Esophagus squamous epithelium (tissue), 5 donors: ENCODE data around the gene PLPP4. TPM values are rescaled to one million over a fixed set of nuclear protein-coding genes. Genes with fewer than 3 reads are reported as not detected.

ENCODE experiments used
- DNase-seq: peaks from one replicate; lab custom pipeline; 2025; lab: John Stamatoyannopoulos, UW
- H3K27ac ChIP-seq, 4 donors: fragments of 200-600 bp; sonication (generic); one replicate each; pipeline ENCODE4 v1.5.1; 2016 to 2019; ENCODE audit warnings: mild to moderate bottlenecking in 1 of 4
- H3K27me3 ChIP-seq, 4 donors: fragments of 200-600 bp; sonication (generic); 1 replicate in 3 of 4; 2 replicates in 1 of 4; pipeline versions ENCODE4 v1.5.1 to v1.6.0; 2017 to 2021; ENCODE audit warnings: antibody characterized with exemption in 1 of 4
- H3K36me3 ChIP-seq, 3 donors: fragments of 200-600 bp; sonication (generic); one replicate each; pipeline ENCODE4 v1.5.1; 2016 to 2019
- H3K4me1 ChIP-seq, 3 donors: fragments of 200-600 bp; sonication (generic); one replicate each; pipeline ENCODE4 v1.5.1; 2017 to 2019
- H3K4me3 ChIP-seq, 4 donors: fragments of 200-600 bp; sonication (generic); 1 replicate in 3 of 4; 2 replicates in 1 of 4; pipeline ENCODE4 v1.5.1; 2016 to 2019; ENCODE audit warnings: mild to moderate bottlenecking in 2 of 4, moderate library complexity in 1 of 4
- H3K9me3 ChIP-seq, 3 donors: fragments of 200-600 bp; sonication (generic); one replicate each; pipeline ENCODE4 v1.5.1; 2016 to 2019
- CTCF ChIP-seq, 6 experiments: fragments of 450-650 bp in 4 of 6; fragments of 200-600 bp in 2 of 6; sonication (generic) in 2 of 6; IDR thresholded peaks; one replicate each; pipeline ENCODE4 v1.5.1; 2016 to 2019; ENCODE audit warnings: antibody characterized with exemption in 6 of 6, mild to moderate bottlenecking in 4 of 6, moderate library complexity in 4 of 6
- POLR2A ChIP-seq, 4 donors: fragments of 450-650 bp; IDR thresholded peaks; one replicate each; pipeline ENCODE4 v1.6.1; 2017; ENCODE audit warnings: antibody characterized with exemption in 4 of 4, mild to moderate bottlenecking in 4 of 4, moderate library complexity in 3 of 4
- WGBS, 2 donors: methylation state at CpG; one replicate each; pipeline ENCODE4 v1.1.5; 2018; 5-methylcytosine and 5-hydroxymethylcytosine counted together
- intact Hi-C: fragments of 100-400 bp; cut with DNase I; formaldehyde crosslinking; loops from one replicate; pipeline ENCODE4 v1.15.0; 2022
- total RNA-seq, 4 donors: library from RNA; depleted of rRNA; stranded (reverse); fragments of >200 nt; gene quantifications; one replicate each; pipeline ENCODE4 v1.1.0, GENCODE V29; 2016
- donor health status: DM: yes; HTN: yes; CAD: no.

Gene PLPP4
- total RNA-seq, 4 donors from 2014 or later: 0.38 to 0.49 TPM; not detected in 2

DNA sequence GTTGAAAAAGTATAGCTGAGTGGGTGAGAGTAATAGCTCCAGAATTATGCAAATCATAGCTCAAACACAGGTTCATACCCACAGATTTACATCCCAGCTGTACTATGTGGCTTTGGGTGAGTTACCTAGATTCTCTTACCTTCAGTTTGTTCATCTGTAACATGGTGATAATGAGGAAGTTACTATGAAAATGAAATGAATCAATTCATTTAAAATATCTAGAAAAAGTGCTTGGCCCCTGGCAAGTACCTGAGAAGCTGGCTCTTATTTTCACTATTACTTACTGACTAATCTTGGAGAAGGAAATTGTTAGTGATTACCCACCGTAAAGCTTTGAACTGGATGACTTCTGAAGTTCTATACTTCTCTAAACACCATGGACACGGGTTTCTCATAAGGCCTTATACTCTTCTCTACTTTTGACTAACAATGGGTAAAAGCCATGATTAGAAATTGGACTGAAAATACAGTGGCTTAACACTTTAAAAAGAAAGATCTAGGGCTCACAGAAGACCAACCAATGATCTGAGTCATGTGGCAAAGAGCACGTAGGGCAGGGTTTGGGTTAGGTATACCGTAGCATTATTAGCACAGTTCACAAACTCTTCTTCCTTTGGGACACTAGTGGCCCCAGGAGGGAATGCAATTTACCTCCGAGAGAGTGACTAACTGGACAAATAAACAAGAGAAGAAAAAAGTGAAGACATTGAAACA, 149.2 kb downstream of the PLPP4 start:
- Histone ChIP-seq H3K36me3 (no peaks in the 10 kb centered on the region), H3K4me1 (no peaks in the 10 kb centered on the region), H3K9me3 (no peaks in the 10 kb centered on the region), H3K27ac (no peak overlapping the region), H3K4me3 (no peak overlapping the region), H3K27me3 (no peaks in the 10 kb centered on the region)
- no peak for TF ChIP-seq POLR2A (IDR thresholded peaks at IDR 0.05)
- no peak for TF ChIP-seq CTCF (IDR thresholded peaks at IDR 0.05)
- 76 to 81% methylated on average over 5 of the region's 5 CpGs for WGBS, 2 donors
- intact Hi-C loops: no loop called here
- DNase-seq: no peak

DNA sequence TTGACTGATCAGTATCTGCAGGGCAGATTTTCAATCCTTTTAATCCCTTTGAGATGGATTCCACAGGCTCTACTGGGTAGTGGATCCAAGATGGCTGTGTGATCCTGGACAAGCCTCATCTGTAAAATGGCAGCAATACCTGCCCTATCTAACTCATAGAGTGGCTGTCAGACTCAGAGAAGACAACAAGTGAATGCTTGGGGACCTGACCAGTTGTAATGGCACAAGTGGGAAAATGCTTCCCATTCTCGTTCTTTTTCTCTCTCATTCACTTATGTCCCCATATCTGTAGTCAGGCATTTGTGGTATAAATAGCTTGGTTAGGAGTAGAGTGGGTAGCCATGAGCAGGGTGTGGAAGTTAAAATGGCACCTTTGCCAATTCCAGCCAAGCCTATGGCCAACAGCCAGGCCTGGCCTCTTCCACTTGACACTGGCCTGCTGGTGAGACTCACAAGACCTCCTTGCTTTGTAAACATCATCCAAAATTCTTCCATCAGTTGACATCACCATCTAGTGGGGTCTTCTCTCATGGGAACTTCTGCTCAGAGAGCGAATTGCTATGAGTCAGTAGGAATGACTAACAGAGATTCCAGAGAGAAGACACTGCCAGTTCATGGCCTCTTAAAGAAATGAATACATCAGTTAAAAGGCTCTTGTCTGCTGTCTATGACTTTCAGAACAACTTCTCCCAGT, 150.1 kb downstream of the PLPP4 start:
- intact Hi-C loops: no loop called here
- no peak for DNase-seq
- no peak overlapping the region for H3K27ac ChIP-seq
- H3K9me3 ChIP-seq: no peaks in the 10 kb centered on the region
- H3K27me3 ChIP-seq: no peaks in the 10 kb centered on the region
- no peak overlapping the region for H3K4me3 ChIP-seq
- WGBS, 2 donors: 77 to 88% methylated on average over 2 of the region's 2 CpGs
- no peaks in the 10 kb centered on the region for H3K4me1 ChIP-seq
- no peak for TF ChIP-seq POLR2A (IDR thresholded peaks at IDR 0.05)
- no peak for TF ChIP-seq CTCF (IDR thresholded peaks at IDR 0.05)
- no peaks in the 10 kb centered on the region for H3K36me3 ChIP-seq

DNA sequence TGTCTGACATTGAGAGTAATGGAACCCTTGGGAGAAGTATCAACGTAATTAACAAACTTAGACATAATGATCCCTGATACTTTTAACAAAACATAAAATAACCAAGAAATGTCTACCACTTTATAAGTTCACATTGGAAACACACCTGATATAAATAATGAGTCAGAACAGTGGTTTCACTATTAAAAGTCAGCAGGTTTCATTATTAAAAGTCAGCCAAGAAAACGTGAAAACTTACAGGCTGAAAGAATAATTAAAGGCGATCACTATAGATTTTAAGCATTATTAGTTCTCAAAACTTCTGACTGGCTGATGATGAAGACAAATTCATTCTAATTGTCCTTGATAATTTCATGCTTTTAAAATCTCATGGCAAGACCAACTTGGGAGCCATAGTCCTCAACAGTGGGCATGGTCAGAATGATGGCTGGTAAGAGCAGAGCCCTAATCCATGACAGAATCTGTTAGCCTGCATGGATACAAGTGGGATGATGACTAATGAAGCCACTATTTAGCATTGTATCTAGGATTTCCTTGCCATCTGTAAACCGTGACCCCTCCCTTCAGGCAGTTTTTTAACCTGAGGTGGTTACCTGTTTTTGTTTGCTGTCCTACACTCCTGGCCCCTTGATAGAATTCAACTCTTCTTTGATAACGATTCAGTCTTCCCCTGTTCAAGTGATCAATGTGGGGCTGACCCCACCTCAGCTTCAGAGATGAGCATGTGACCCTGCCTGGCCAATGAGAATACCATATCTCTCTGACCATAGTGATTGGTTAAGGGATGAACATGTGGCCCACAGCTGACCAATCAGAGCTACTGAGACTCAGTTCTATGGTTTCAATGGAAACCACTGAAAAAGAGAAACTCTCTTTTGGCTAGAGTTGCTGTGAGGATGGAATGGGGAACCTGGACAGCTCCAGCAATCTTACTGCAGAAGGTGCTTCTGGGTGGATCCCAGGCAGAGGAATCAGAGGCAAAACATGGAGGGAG, 151.0 kb downstream of the PLPP4 start:
- no peaks in the 10 kb centered on the region for H3K27me3 ChIP-seq
- no peak overlapping the region for H3K4me3 ChIP-seq
- H3K4me1 ChIP-seq: no peaks in the 10 kb centered on the region
- H3K36me3 ChIP-seq: no peaks in the 10 kb centered on the region
- WGBS, 2 donors: 63 to 72% methylated on average over 5 of the region's 5 CpGs
- intact Hi-C loops: no loop called here
- TF ChIP-seq CTCF (IDR thresholded peaks at IDR 0.05) (no peak), POLR2A (IDR thresholded peaks at IDR 0.05) (no peak)
- no peaks in the 10 kb centered on the region for H3K9me3 ChIP-seq
- no peak overlapping the region for H3K27ac ChIP-seq
- DNase-seq: no peak

DNA sequence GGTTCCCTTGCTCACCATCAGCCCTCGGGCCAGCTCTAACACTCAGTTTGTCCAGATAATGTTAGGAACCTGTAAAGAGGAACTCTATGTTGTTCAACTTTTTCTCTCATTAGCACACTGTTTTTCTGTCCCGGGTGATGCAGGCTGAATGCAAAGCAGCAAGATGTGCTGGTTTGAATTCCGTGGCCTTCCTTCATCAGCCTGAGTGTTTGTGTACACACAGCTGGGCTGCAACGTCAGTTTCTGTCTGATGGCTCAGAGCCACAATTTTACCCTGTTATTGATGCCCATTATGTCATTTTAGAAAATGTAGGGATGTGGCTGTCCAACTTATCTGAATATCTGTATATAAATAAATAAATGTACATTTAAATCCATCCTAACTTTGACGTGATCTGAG, 152.0 kb downstream of the PLPP4 start:
- intact Hi-C loops: no loop called here
- no peak overlapping the region for H3K27ac ChIP-seq
- H3K4me3 ChIP-seq: no peak overlapping the region
- H3K36me3 ChIP-seq: no peaks in the 10 kb centered on the region
- no peaks in the 10 kb centered on the region for H3K9me3 ChIP-seq
- no peak for DNase-seq
- no peaks in the 10 kb centered on the region for H3K4me1 ChIP-seq
- H3K27me3 ChIP-seq: no peaks in the 10 kb centered on the region
- TF ChIP-seq POLR2A (IDR thresholded peaks at IDR 0.05): no peak
- no peak for TF ChIP-seq CTCF (IDR thresholded peaks at IDR 0.05)
- WGBS, 2 donors: 40 to 44% methylated on average over 5 of the region's 5 CpGs
